Activated T-helper 1 cell treated with anti-CD3 and anti-CD28 coated beads, Interleukin-12 subunit alpha, Interleukin-12 subunit beta, Interleukin-2, Interleukin-4 antibody, amounts not matched to agents 30 ng/mL and 10 ng/mL and 1 ng/mL, durations not matched to agents 14 hours and 24 hours and 36 hours (primary cell): ENCODE data around the gene MYCBPAP. TPM values are rescaled to one million over a fixed set of nuclear protein-coding genes. Genes with fewer than 3 reads are reported as not detected.

Experiments used
- DNase-seq: peaks from one replicate; pipeline ENCODE4 v3.0.0; 2021; ENCODE audit warnings: low spot score
- H3K27ac Mint-ChIP-seq: one replicate; pipeline ENCODE4 v1.8.0; 2021; ENCODE audit warnings: mild to moderate bottlenecking, mixed read lengths
- H3K27me3 Mint-ChIP-seq: one replicate; pipeline ENCODE4 v1.8.0; 2022; ENCODE audit warnings: mild to moderate bottlenecking, moderate library complexity, mixed read lengths; ENCODE audit not compliant: insufficient read depth
- H3K36me3 Mint-ChIP-seq: one replicate; pipeline ENCODE4 v1.8.0; 2021; ENCODE audit warnings: low read depth, mixed read lengths
- H3K4me1 Mint-ChIP-seq: one replicate; pipeline ENCODE4 v1.8.0; 2021; ENCODE audit warnings: low read depth, mixed read lengths
- H3K4me3 Mint-ChIP-seq: one replicate; pipeline ENCODE4 v1.8.0; 2021; ENCODE audit warnings: mild to moderate bottlenecking, moderate library complexity, mixed read lengths
- H3K9me3 Mint-ChIP-seq: one replicate; pipeline ENCODE4 v1.8.0; 2021; ENCODE audit warnings: mixed read lengths
- intact Hi-C: fragments of 100-400 bp; cut with micrococcal nuclease; formaldehyde crosslinking; loops from one replicate; pipeline ENCODE4 v1.15.1; 2024
- total RNA-seq: library from RNA; stranded (reverse); gene quantifications from 2 replicates; pipeline ENCODE4 v1.2.3, GENCODE V29; 2022

The MYCBPAP gene, protein sequence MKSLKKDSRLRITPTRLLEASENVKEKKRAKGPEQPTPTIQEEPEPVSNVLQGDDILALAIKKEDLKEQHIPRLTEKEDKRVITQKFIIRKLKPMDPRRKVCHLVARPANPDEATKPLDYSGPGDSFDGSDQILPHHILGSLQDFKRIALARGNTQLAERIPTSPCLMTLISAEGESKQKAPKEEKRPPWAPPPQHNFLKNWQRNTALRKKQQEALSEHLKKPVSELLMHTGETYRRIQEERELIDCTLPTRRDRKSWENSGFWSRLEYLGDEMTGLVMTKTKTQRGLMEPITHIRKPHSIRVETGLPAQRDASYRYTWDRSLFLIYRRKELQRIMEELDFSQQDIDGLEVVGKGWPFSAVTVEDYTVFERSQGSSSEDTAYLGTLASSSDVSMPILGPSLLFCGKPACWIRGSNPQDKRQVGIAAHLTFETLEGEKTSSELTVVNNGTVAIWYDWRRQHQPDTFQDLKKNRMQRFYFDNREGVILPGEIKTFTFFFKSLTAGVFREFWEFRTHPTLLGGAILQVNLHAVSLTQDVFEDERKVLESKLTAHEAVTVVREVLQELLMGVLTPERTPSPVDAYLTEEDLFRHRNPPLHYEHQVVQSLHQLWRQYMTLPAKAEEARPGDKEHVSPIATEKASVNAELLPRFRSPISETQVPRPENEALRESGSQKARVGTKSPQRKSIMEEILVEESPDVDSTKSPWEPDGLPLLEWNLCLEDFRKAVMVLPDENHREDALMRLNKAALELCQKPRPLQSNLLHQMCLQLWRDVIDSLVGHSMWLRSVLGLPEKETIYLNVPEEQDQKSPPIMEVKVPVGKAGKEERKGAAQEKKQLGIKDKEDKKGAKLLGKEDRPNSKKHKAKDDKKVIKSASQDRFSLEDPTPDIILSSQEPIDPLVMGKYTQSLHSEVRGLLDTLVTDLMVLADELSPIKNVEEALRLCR
- 2.6 and 3.8 TPM in 2 replicates for total RNA-seq

GRCh38 chr17:50507871-50508572 is at the start of gene MYCBPAP:
Gene MYCBPAP, plus strand, starts transcription at chr17:50508439. Its CDS starts 236 bp downstream, at chr17:50508675.
- H3K4me1 Mint-ChIP-seq = peaks cover 62% of the 10 kb centered on the region

GRCh38 chr17:50458701-50459676 is 49.2 kb upstream of the MYCBPAP start:
- intact Hi-C loops = no loop called here
- Mint-ChIP-seq H3K36me3 (peaks cover 1% of the 10 kb centered on the region), H3K4me1 (no peaks in the 10 kb centered on the region), H3K4me3 (no peak overlapping the region), H3K27ac (no peak overlapping the region), H3K9me3 (no peaks in the 10 kb centered on the region), H3K27me3 (no peaks in the 10 kb centered on the region)
- no peak for DNase-seq

More at GRCh38 chr17:50507871-50508572, at the start of gene MYCBPAP:
- peaks cover 3% of the 10 kb centered on the region for H3K36me3 Mint-ChIP-seq
- peak within 1 kb of the TSS; percentile 91 for H3K4me3 Mint-ChIP-seq
- H3K27ac Mint-ChIP-seq = peak within 1 kb of the TSS; percentile 91
- intact Hi-C loops = loop anchor here (1.0 to 5.0 kb wide), 3 partner anchors 29 to 54 kb away; partner anchors contain the start of genes CACNA1G, RSAD1 and SPATA20
- no peaks in the 10 kb centered on the region for H3K9me3 Mint-ChIP-seq
- peaks cover 5% of the 10 kb centered on the region for H3K27me3 Mint-ChIP-seq
- peak; percentile 82 for DNase-seq

DNA sequence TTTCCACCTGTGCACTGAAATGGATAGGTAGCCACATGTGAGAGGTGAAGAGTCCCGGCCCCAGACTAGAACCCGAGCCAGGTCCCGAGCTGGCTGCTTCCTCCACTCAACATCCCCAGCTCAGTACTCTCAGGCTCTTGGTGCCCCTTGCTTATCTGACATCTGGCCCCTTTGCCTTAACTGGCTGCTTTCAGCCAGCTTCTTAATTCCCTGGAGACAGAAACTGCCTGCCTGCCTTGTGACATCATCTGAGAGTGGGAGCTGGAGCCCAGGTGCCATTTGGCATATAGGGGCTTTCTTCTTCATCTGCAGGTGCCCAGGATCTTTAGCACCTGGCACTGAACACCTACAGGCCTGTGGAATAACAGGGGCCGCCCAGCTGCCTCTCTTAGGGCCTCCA is 48.5 kb upstream of the MYCBPAP start:
- intact Hi-C loops = no loop called here
- no peaks in the 10 kb centered on the region for H3K4me1 Mint-ChIP-seq
- peaks cover under 1% of the 10 kb centered on the region for H3K27me3 Mint-ChIP-seq
- H3K4me3 Mint-ChIP-seq = no peak overlapping the region
- H3K36me3 Mint-ChIP-seq = peaks cover 1% of the 10 kb centered on the region
- no peak overlapping the region for H3K27ac Mint-ChIP-seq
- no peak for DNase-seq
- no peaks in the 10 kb centered on the region for H3K9me3 Mint-ChIP-seq

DNA sequence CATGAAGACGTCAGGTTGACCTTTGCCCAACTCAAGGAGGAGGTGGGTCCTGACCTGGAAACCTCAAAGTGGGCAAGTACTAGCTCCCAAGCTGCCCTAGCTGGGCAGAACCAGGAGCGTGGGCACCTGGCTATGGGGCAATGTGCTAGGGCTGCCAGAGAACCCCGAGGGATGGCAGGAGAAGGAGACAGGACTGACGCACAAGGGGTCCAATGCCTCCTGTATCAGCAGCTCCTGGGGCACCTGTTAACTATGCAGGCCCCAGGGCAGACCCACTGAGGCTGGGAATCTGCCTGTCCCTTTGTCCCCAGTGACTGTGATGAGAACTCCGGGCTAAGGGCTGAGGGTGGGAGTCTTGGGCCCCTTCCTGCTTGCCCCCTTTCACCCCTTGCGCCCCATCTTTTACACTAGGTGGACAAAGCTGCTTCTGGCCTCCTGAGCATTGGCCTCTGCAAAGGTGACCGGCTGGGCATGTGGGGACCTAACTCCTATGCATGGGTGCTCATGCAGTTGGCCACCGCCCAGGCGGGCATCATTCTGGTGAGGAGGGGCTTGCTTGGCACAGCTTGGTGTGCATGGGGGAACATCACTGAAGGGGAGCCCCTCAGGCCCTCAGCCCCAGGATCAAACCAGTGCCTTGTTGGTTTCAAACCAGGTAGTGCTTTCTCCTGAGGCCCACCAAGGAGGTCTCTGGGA is 47.3 kb upstream of the MYCBPAP start:
- DNase-seq = no peak
- Mint-ChIP-seq H3K27me3 (peaks cover 3% of the 10 kb centered on the region), H3K4me3 (no peak overlapping the region), H3K27ac (no peak overlapping the region), H3K9me3 (no peaks in the 10 kb centered on the region), H3K36me3 (peaks cover 1% of the 10 kb centered on the region), H3K4me1 (no peaks in the 10 kb centered on the region)
- intact Hi-C loops = no loop called here

DNA sequence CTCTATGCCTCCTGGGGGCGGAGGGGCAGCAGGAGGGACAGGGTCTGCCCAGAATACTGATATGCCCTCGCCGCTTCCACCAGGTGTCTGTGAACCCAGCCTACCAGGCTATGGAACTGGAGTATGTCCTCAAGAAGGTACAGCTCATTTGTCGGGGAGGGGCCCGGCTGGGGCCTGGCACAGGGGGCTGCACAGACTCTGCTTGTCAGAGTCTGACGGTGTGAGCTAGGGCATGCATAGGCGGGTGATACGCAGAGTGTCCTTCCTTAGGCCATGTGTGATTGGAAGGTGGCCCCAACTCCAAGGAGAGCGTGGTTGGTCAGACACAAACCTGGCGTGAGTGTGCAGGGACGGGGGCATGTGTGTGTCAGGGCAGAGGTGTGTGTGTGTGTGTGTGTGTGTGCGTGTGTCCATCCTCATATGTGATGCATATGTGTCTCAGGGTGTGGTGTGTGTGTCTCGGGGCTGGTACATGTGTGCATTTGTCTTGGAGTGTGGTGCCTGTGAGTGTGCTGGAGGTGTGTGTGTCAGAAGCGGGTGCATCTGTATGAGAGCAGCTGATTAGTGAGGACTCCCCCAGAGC is 46.6 kb upstream of the MYCBPAP start:
- H3K36me3 Mint-ChIP-seq = peaks cover 1% of the 10 kb centered on the region
- H3K4me1 Mint-ChIP-seq = no peaks in the 10 kb centered on the region
- H3K27me3 Mint-ChIP-seq = peaks cover 3% of the 10 kb centered on the region
- intact Hi-C loops = no loop called here
- H3K4me3 Mint-ChIP-seq = no peak overlapping the region
- DNase-seq = no peak
- no peaks in the 10 kb centered on the region for H3K9me3 Mint-ChIP-seq
- H3K27ac Mint-ChIP-seq = no peak overlapping the region

DNA sequence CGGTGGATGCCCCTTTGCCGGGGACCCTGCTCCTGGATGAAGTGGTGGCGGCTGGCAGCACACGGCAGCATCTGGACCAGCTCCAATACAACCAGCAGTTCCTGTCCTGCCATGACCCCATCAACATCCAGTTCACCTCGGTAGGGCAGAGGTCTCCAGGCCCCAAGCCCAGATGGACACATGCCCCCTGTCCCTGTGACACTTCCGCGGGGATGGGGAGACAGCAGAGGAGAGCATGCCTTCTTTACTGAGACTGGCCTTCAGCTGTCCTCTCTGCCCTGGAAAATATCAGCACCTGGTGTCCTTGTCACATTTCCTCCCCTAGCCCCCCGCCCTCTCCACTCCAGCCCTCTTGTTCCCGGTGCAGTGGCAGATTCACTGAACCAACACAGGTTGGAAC is 45.8 kb upstream of the MYCBPAP start:
- Mint-ChIP-seq H3K27ac (no peak overlapping the region), H3K27me3 (peaks cover 10% of the 10 kb centered on the region), H3K9me3 (no peaks in the 10 kb centered on the region), H3K4me1 (no peaks in the 10 kb centered on the region), H3K4me3 (no peak overlapping the region), H3K36me3 (peaks cover 1% of the 10 kb centered on the region)
- intact Hi-C loops = no loop called here
- DNase-seq = no peak

DNA sequence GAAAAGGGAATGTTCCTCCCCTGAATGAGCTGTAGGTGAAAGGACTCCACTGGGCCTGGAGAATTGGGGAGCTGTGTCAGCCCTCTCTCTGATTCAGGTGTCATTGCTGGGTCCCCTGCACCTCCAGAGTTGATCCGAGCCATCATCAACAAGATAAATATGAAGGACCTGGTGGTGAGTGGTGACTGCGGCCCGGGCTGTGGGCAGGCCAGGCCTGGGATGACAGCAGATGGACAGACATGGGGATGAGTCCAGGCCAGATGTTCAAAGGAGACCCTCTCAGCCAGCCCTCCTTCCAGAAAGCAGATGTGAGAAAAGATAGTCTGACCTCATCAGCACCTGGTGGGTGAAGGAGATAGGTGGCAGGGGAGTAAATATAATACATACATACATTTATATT is 44.1 kb upstream of the MYCBPAP start:
- no peaks in the 10 kb centered on the region for H3K4me1 Mint-ChIP-seq
- no peaks in the 10 kb centered on the region for H3K9me3 Mint-ChIP-seq
- H3K4me3 Mint-ChIP-seq = no peak overlapping the region
- peaks cover 1% of the 10 kb centered on the region for H3K36me3 Mint-ChIP-seq
- no peak overlapping the region for H3K27ac Mint-ChIP-seq
- no peak for DNase-seq
- intact Hi-C loops = no loop called here
- peaks cover 19% of the 10 kb centered on the region for H3K27me3 Mint-ChIP-seq

DNA sequence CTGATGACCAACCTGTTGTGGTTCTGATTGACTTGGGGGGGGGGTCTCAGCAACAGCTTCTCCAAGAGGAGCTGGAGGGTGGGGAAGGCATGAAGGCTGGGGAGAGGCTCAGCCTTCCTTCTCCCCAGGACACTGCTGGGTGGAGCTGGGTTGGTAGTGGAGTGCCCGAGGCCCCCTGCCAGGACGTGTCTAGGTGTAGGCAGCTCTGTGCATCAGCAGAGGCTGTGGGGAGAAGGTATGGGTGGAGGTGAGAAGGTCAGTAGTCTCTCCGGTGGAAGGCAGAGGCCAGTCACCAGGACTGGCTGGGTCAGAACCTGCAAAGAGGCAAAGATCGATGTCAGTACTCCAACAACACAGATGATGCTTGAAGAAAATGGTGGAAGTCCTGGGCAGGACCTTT is 43.5 kb upstream of the MYCBPAP start:
- H3K27me3 Mint-ChIP-seq = peaks cover 21% of the 10 kb centered on the region
- peaks cover 1% of the 10 kb centered on the region for H3K36me3 Mint-ChIP-seq
- H3K4me1 Mint-ChIP-seq = no peaks in the 10 kb centered on the region
- no peak overlapping the region for H3K27ac Mint-ChIP-seq
- H3K9me3 Mint-ChIP-seq = no peaks in the 10 kb centered on the region
- intact Hi-C loops = no loop called here
- no peak for DNase-seq
- H3K4me3 Mint-ChIP-seq = no peak overlapping the region

DNA sequence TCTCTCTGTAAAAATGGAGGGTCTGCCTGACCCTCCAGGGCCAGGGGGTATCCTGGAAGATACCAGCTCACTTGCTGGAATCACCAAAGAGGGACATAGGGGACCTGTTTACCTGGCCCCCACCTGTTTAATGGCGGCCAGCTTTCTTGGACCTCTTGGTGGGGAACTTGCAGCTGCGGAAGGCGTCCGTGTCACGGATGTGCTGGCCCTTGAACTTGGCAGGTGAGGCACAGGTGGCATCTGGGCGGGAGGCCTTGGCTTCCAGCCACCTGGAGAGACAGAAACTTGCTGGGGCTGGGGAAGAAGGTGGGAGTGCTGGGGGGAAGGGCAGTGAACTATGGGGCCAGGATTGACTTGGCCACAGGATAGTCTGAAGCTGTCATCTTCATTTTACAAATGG is 43.1 kb upstream of the MYCBPAP start:
- Mint-ChIP-seq H3K36me3 (peaks cover 1% of the 10 kb centered on the region), H3K4me3 (no peak overlapping the region), H3K4me1 (no peaks in the 10 kb centered on the region), H3K9me3 (no peaks in the 10 kb centered on the region), H3K27me3 (peaks cover 23% of the 10 kb centered on the region), H3K27ac (no peak overlapping the region)
- intact Hi-C loops = no loop called here
- DNase-seq = no peak

DNA sequence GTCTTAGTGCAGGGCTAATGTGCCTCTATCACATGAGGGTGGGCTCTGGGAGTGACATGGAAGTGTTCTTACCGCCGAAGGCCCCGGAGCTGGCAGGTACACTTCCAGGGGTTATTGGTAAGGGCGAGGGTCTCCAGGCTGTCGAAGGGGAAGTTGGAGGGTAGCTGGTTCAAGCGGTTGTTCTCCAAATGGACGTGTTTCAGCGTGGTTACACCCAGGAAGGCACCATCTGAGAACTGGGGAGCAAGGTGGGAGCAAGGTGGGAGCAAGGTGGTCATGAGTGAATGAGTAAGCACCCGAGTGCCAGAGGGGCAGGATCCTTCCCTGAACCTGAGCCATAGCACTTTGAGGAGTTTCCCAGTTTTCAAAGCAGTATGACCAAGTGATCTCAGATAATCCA is 42.6 kb upstream of the MYCBPAP start:
- Mint-ChIP-seq H3K9me3 (no peaks in the 10 kb centered on the region), H3K4me1 (no peaks in the 10 kb centered on the region), H3K4me3 (no peak overlapping the region), H3K27ac (no peak overlapping the region), H3K27me3 (peaks cover 25% of the 10 kb centered on the region), H3K36me3 (peaks cover 1% of the 10 kb centered on the region)
- DNase-seq = no peak
- intact Hi-C loops = no loop called here

- Mint-ChIP-seq H3K36me3 (peaks cover 1% of the 10 kb centered on the region), H3K4me1 (no peaks in the 10 kb centered on the region), H3K4me3 (no peak overlapping the region), H3K27me3 (peaks cover 29% of the 10 kb centered on the region), H3K27ac (no peak overlapping the region), H3K9me3 (no peaks in the 10 kb centered on the region)
- no peak for DNase-seq
- intact Hi-C loops = no loop called here
These were observed 41.7 kb upstream of the MYCBPAP start for GRCh38 chr17:50466371-50467113.
